ENCODE results near the gene EHMT1. TPM values are rescaled to one million over a fixed set of nuclear protein-coding genes. Genes with fewer than 3 reads are reported as not detected.
"Not testable (repeated sequence)": the region's sequence is repeated elsewhere in the genome, so short reads cannot be mapped to it uniquely, and the experiment has no call there.

The EHMT1 gene
- total RNA-seq, 2 donors from 2014 or later, result 93.1 to 184 TPM

GRCh38 chr9:137877506-137878122 lies 258.8 kb downstream of the EHMT1 start, which contains the start of gene CACNA1B:
TSS of gene CACNA1B (plus strand) at chr9:137877782. CDS start at chr9:137877934, 152 bp downstream.
- H3K4me1 Mint-ChIP-seq (ENCODE audit: low read depth in 2 of 2); DNase-seq (ENCODE audit: low spot score); H3K9me3 Mint-ChIP-seq; H3K36me3 Mint-ChIP-seq; H3K27ac Mint-ChIP-seq: not testable (repeated sequence)
- peak; percentile 3 to 43 for ATAC-seq
- peaks cover 28 to 29% of the 10 kb centered on the region in 2 donors for H3K27me3 Mint-ChIP-seq
- H3K4me3 Mint-ChIP-seq, result peak within 1 kb of the TSS; percentile 21

DNA sequence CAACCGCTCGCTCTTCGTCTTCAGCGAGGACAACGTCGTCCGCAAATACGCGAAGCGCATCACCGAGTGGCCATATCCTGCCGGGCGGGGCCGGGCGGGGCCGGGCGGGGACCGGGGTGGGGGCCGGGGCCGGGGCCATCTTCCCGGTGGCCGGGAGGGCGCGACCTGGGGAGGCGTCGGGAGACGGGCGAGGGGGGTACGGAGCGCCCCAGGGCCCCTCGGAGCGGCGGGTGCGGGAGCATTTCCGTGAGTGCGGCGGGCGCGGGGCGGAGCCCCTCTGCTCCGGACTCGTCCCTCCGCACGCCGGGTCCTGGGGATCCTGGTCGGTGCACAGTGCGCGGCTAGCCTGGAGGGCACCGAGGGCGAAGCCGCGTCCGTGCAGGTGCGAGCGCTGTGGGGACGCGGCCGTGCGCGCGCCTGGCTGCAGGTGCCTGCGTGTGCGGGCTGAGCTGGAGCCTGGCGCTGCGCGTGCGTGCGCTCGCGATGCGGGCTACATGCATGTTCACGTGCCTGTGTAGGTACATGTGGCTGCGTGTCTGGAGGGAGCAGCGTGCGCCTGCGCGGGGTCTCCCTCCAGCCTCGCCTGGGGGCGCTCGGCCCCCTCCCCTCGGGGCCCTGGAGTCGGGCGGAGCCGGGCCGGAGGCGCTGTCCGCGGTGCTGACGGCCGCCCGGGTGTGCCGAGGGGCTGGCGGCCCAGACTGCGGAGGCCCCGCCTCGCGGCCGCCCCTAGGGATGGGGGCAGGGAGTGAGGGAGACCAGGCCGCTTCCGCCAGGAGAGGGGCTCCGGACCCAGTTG lies 259.5 kb downstream of the EHMT1 start:
- Mint-ChIP-seq H3K4me1 (ENCODE audit: low read depth in 2 of 2) (peaks cover 0 to 3% of the 10 kb centered on the region in 2 donors), H3K27me3 (peaks cover 27 to 28% of the 10 kb centered on the region in 2 donors), H3K9me3 (no peaks in the 10 kb centered on the region), H3K36me3 (no peaks in the 10 kb centered on the region), H3K4me3 (no peak overlapping the region), H3K27ac (no peak overlapping the region)
- peak in 1 of 2 donors; percentile 60 for ATAC-seq
- no peak for DNase-seq (ENCODE audit: low spot score)

DNA sequence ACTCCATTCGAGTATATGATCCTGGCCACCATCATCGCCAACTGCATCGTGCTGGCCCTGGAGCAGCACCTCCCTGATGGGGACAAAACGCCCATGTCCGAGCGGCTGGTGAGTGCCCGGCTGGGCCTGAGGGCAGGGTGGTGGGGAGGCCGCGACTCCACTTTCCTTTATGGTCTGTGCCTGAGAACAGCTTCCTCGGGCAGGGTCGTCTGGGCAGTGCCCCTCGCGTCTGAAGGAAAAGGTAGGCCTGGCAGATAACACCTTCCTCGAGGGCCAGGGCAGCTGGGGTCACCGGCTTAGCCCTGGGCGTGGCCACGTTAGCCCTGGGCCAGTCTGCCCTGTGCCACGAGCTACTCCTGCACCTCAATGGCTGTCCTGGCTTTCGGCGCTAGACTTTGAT lies 260.2 kb downstream of the EHMT1 start:
- H3K9me3 Mint-ChIP-seq, result no peaks in the 10 kb centered on the region
- no peak for DNase-seq (ENCODE audit: low spot score)
- H3K36me3 Mint-ChIP-seq, result no peaks in the 10 kb centered on the region
- peaks cover 0 to 3% of the 10 kb centered on the region in 2 donors for H3K4me1 Mint-ChIP-seq (ENCODE audit: low read depth in 2 of 2)
- no peak overlapping the region for H3K27ac Mint-ChIP-seq
- H3K4me3 Mint-ChIP-seq, result no peak overlapping the region
- no peak for ATAC-seq
- peaks cover 23 to 24% of the 10 kb centered on the region in 2 donors for H3K27me3 Mint-ChIP-seq

- H3K9me3 Mint-ChIP-seq, result no peaks in the 10 kb centered on the region
- H3K36me3 Mint-ChIP-seq, result no peaks in the 10 kb centered on the region
Observed at GRCh38 chr9:137879566-137880150, 260.9 kb downstream of the EHMT1 start.

GRCh38 chr9:137880160-137880975 lies 261.6 kb downstream of the EHMT1 start:
- peaks cover 0 to 3% of the 10 kb centered on the region in 2 donors for H3K4me1 Mint-ChIP-seq (ENCODE audit: low read depth in 2 of 2)
- H3K4me3 Mint-ChIP-seq, result no peak overlapping the region
- DNase-seq (ENCODE audit: low spot score) (no peak), ATAC-seq (no peak)
- no peaks in the 10 kb centered on the region for H3K36me3 Mint-ChIP-seq
- H3K27ac Mint-ChIP-seq, result no peak overlapping the region
- H3K9me3 Mint-ChIP-seq, result no peaks in the 10 kb centered on the region
- H3K27me3 Mint-ChIP-seq, result peaks cover 14 to 18% of the 10 kb centered on the region in 2 donors

More at GRCh38 chr9:137879566-137880150, 260.9 kb downstream of the EHMT1 start:
- Mint-ChIP-seq H3K27ac (no peak overlapping the region), H3K27me3 (peaks cover 20 to 22% of the 10 kb centered on the region in 2 donors), H3K4me3 (no peak overlapping the region), H3K4me1 (ENCODE audit: low read depth in 2 of 2) (peaks cover 0 to 3% of the 10 kb centered on the region in 2 donors)
- ATAC-seq (no peak), DNase-seq (ENCODE audit: low spot score) (no peak)

DNA sequence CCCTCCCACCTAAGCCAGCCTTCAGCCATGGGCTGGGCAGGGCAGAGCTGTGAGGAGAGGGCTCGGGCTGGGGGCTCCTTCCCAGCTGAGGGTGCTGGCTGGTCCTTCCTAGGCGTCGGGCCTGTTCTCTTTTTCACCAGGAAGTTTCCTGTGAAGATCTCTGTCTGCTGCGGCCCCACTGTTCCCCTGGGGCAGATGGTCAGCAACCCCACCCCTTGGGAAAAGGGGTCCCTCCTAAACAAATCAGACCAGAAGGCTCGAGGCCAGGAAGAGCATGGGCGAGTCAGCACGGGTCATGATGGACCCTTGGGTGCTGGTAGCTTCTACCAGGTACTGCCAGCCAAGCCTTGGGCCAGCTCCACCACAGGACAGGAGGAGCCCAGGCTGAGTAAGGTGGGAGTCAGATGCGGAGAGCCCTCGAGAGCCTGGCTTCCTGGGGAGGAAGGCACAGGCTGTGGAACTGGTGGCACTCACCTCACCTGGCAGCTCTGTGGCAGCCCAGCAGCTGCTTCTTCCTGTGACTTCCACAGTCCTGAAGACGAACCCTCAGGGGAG lies 262.2 kb downstream of the EHMT1 start:
- Mint-ChIP-seq H3K4me1 (ENCODE audit: low read depth in 2 of 2) (peaks cover 0 to 3% of the 10 kb centered on the region in 2 donors), H3K4me3 (no peak overlapping the region), H3K36me3 (no peaks in the 10 kb centered on the region), H3K27me3 (peaks cover 7 to 11% of the 10 kb centered on the region in 2 donors), H3K27ac (no peak overlapping the region), H3K9me3 (no peaks in the 10 kb centered on the region)
- ATAC-seq, result no peak
- no peak for DNase-seq (ENCODE audit: low spot score)

- Mint-ChIP-seq H3K4me3 (no peak overlapping the region), H3K9me3 (no peaks in the 10 kb centered on the region), H3K27ac (no peak overlapping the region), H3K27me3 (peaks cover 0 to 6% of the 10 kb centered on the region in 2 donors), H3K36me3 (no peaks in the 10 kb centered on the region), H3K4me1 (ENCODE audit: low read depth in 2 of 2) (no peaks in the 10 kb centered on the region)
- ATAC-seq (no peak), DNase-seq (ENCODE audit: low spot score) (no peak)
Observed at GRCh38 chr9:137881591-137882505, 263.0 kb downstream of the EHMT1 start.

- Mint-ChIP-seq H3K4me3 (no peak overlapping the region), H3K27me3 (peaks cover 0 to 6% of the 10 kb centered on the region in 2 donors), H3K9me3 (no peaks in the 10 kb centered on the region), H3K27ac (no peak overlapping the region), H3K36me3 (no peaks in the 10 kb centered on the region), H3K4me1 (ENCODE audit: low read depth in 2 of 2) (no peaks in the 10 kb centered on the region)
- ATAC-seq (no peak), DNase-seq (ENCODE audit: low spot score) (no peak)
Observed at GRCh38 chr9:137882506-137882821, 263.7 kb downstream of the EHMT1 start.

GRCh38 chr9:137883977-137884376 lies 265.2 kb downstream of the EHMT1 start:
- not testable (repeated sequence) for H3K27me3 Mint-ChIP-seq; H3K9me3 Mint-ChIP-seq; H3K4me3 Mint-ChIP-seq; ATAC-seq; H3K36me3 Mint-ChIP-seq; DNase-seq (ENCODE audit: low spot score); H3K4me1 Mint-ChIP-seq (ENCODE audit: low read depth in 2 of 2); H3K27ac Mint-ChIP-seq

- H3K36me3 Mint-ChIP-seq; H3K27me3 Mint-ChIP-seq; H3K27ac Mint-ChIP-seq; H3K4me1 Mint-ChIP-seq (ENCODE audit: low read depth in 2 of 2); H3K9me3 Mint-ChIP-seq; H3K4me3 Mint-ChIP-seq; DNase-seq (ENCODE audit: low spot score); ATAC-seq: not testable (repeated sequence)
Observed at GRCh38 chr9:137884547-137884946, 265.7 kb downstream of the EHMT1 start.

DNA sequence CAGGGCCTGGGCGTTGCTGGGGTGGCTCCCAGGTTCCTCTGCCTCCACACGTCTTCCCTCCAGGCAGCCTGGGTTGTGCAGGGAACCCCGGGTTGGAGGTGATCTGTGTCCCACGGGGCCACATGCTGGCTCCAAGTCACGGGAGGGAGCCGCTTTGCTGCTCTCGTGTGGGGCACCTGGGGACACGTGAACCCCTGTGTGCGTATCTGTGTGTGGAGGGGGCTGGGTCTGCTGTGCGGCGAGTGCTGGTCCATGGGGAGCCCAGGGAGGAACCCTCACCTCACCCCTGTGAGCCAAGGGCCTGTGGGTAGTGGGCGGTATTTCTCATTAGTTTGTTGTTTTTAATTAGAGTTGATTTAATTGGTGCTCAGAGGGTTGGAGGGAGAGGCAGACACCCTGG lies 266.3 kb downstream of the EHMT1 start:
- not testable (repeated sequence) for ATAC-seq; DNase-seq (ENCODE audit: low spot score); H3K27me3 Mint-ChIP-seq; H3K36me3 Mint-ChIP-seq; H3K4me3 Mint-ChIP-seq; H3K9me3 Mint-ChIP-seq; H3K27ac Mint-ChIP-seq; H3K4me1 Mint-ChIP-seq (ENCODE audit: low read depth in 2 of 2)
